Kidney capillary endothelial cell (primary cell): Measurements from ENCODE around the gene DPP7.
A peak's percentile ranks its signal among the peaks of the same experiment; 100 is the strongest.
"Not testable (repeated sequence)": the region's sequence is repeated elsewhere in the genome, so short reads cannot be mapped to it uniquely, and the experiment has no call there.

Source experiments
- DNase-seq: peaks from one replicate; pipeline ENCODE4 v3.0.0-alpha.2; 2018; ENCODE audit warnings: low spot score

DPP7 gene

GRCh38 chr9:137069508-137070091 is 44.9 kb downstream of the DPP7 start:
- DNase-seq = no peak

GRCh38 chr9:137068539-137069507 is 45.7 kb downstream of the DPP7 start:
- DNase-seq = no peak

- peak; percentile 69 for DNase-seq
Measured at GRCh38 chr9:137067860-137068538, 46.5 kb downstream of the DPP7 start.

GRCh38 chr9:137066096-137066861 is 48.3 kb downstream of the DPP7 start:
- DNase-seq = no peak

GRCh38 chr9:137065336-137065967 is 49.1 kb downstream of the DPP7 start:
- no peak for DNase-seq

- DNase-seq = no peak
Measured at GRCh38 chr9:137064880-137065164, 49.7 kb downstream of the DPP7 start.

GRCh38 chr9:137064027-137064879 is 50.3 kb downstream of the DPP7 start:
- DNase-seq = peak; percentile 48

- no peak for DNase-seq
Measured at GRCh38 chr9:137063311-137064026, 51.1 kb downstream of the DPP7 start.

- not testable (repeated sequence) for DNase-seq
Measured at GRCh38 chr9:137062798-137063197, 51.7 kb downstream of the DPP7 start.

GRCh38 chr9:137062384-137062783 is 52.1 kb downstream of the DPP7 start:
- no peak for DNase-seq
